Liver (tissue), 9 donors: ENCODE results near the gene DSC1. TPM values are rescaled to one million over a fixed set of nuclear protein-coding genes. Genes with fewer than 3 reads are reported as not detected.

Experiments used
- DNase-seq: peaks from one replicate; pipeline ENCODE4 v3.0.0-alpha.2; 2017; ENCODE audit warnings: low spot score
- H3K27ac ChIP-seq, 2 donors: one replicate each; pipeline ENCODE4 v1.7.0; 2013; ENCODE audit warnings: inconsistent platforms in 2 of 2, low read length in 2 of 2, control low read depth in 1 of 2, low read depth in 1 of 2, mild to moderate bottlenecking in 1 of 2
- H3K27me3 ChIP-seq, 4 donors: one replicate each; pipeline versions ENCODE4 v1.6.1 to v1.7.0; 2013; ENCODE audit warnings: low read length in 3 of 4, inconsistent platforms in 1 of 4, mild to moderate bottlenecking in 1 of 4, moderate library complexity in 1 of 4; ENCODE audit not compliant: control insufficient read depth in 4 of 4, insufficient read depth in 4 of 4
- H3K36me3 ChIP-seq, 4 donors: one replicate each; pipeline versions ENCODE4 v1.6.1 to v1.7.0; 2013; ENCODE audit warnings: low read length in 3 of 4, mild to moderate bottlenecking in 3 of 4, low read depth in 1 of 4, moderate library complexity in 1 of 4; ENCODE audit not compliant: control insufficient read depth in 4 of 4, insufficient read depth in 3 of 4
- H3K4me1 ChIP-seq, 4 donors: one replicate each; pipeline versions ENCODE4 v1.6.1 to v1.7.0; 2013; ENCODE audit warnings: low read length in 3 of 4, mild to moderate bottlenecking in 3 of 4, moderate library complexity in 1 of 4; ENCODE audit not compliant: control insufficient read depth in 4 of 4, insufficient read depth in 4 of 4
- H3K4me3 ChIP-seq, 3 donors: one replicate each; pipeline versions ENCODE4 v1.6.1 to v1.7.0; 2013; ENCODE audit warnings: low read length in 3 of 3, control low read depth in 1 of 3, low read depth in 1 of 3, mild to moderate bottlenecking in 1 of 3
- H3K9ac ChIP-seq, 2 donors: one replicate each; pipeline ENCODE4 v1.7.0; 2013; ENCODE audit warnings: low read length in 2 of 2, mild to moderate bottlenecking in 2 of 2, moderate library complexity in 2 of 2, control low read depth in 1 of 2, low read depth in 1 of 2
- H3K9me3 ChIP-seq, 4 donors: one replicate each; pipeline versions ENCODE4 v1.6.1 to v1.7.0; 2013; ENCODE audit warnings: low read length in 3 of 4; ENCODE audit not compliant: control insufficient read depth in 4 of 4
- ATF3 ChIP-seq: IDR thresholded peaks from 2 replicates; pipeline ENCODE4 v1.6.1; 2016; ENCODE audit warnings: antibody characterized with exemption
- EGR1 ChIP-seq, 2 donors: IDR thresholded peaks; 2 replicates each; pipeline ENCODE4 v1.6.1; 2016 to 2018; ENCODE audit warnings: antibody characterized with exemption in 2 of 2, low read depth in 2 of 2
- FOXA1 ChIP-seq: IDR thresholded peaks from 2 replicates; pipeline ENCODE4 v1.6.1; 2016; ENCODE audit warnings: antibody characterized with exemption
- GABPA ChIP-seq, 2 donors: IDR thresholded peaks in 1 of 2; conservative IDR thresholded peaks in 1 of 2; 2 replicates each; pipeline ENCODE4 v1.6.1; 2016; ENCODE audit warnings: antibody characterized with exemption in 2 of 2, mild to moderate bottlenecking in 1 of 2, moderate library complexity in 1 of 2
- HNF4A ChIP-seq, 2 donors: conservative IDR thresholded peaks; 2 replicates each; pipeline ENCODE4 v1.6.1; 2016; ENCODE audit warnings: antibody characterized with exemption in 2 of 2, mild to moderate bottlenecking in 2 of 2
- HNF4G ChIP-seq: IDR thresholded peaks from 2 replicates; pipeline ENCODE4 v1.6.1; 2016; ENCODE audit warnings: antibody characterized with exemption
- JUND ChIP-seq, 2 donors: IDR thresholded peaks; 2 replicates each; pipeline ENCODE4 v1.6.1; 2016; ENCODE audit warnings: antibody characterized with exemption in 2 of 2
- RAD21 ChIP-seq, 2 donors: IDR thresholded peaks; 2 replicates each; pipeline ENCODE4 v1.6.1; 2016; ENCODE audit warnings: antibody characterized with exemption in 2 of 2, mild to moderate bottlenecking in 2 of 2
- REST ChIP-seq: IDR thresholded peaks from 2 replicates; pipeline ENCODE4 v1.6.1; 2016; ENCODE audit warnings: antibody characterized with exemption, mild to moderate bottlenecking
- TAF1 ChIP-seq: conservative IDR thresholded peaks from 2 replicates; pipeline ENCODE4 v1.6.1; 2016; ENCODE audit warnings: antibody characterized with exemption, mild to moderate bottlenecking
- WGBS: extraction: QIAGEN DNeasy Blood & Tissue Kit; methylation state at CpG from one replicate; pipeline ENCODE4 v1.1.7; 2013; 5-methylcytosine and 5-hydroxymethylcytosine counted together
- polyA plus RNA-seq, 2 donors: library from polyadenylated mRNA; stranded (reverse) in 1 of 2; unstranded in 1 of 2; fragments of 200-250 nt in 1 of 2; fragments of >200 nt in 1 of 2; fragmentation: Nextera tagmentation in 1 of 2; extraction: Ambion mirVana in 1 of 2; gene quantifications; one replicate each; pipeline versions ENCODE4 v1.2.1 to v1.2.3, GENCODE V29; 2013 to 2015
- total RNA-seq, 2 donors: library from RNA; depleted of rRNA; stranded (reverse); fragments of >200 nt; gene quantifications; one replicate each; pipeline ENCODE4 v1.2.3, GENCODE V29; 2014
- donor health status: healthy.
- donor health status: healthy.
- donor health status: healthy.
- donor health status: healthy.
- donor health status: healthy.

DSC1 gene
- total and polyA plus RNA-seq, 4 donors: not detected

GRCh38 chr18:31116853-31117595 is 45.6 kb downstream of the DSC1 start:
- TF ChIP-seq JUND (IDR thresholded peaks at IDR 0.05) (no peak), GABPA (IDR thresholded peaks at IDR 0.05 in 1 of 2, conservative IDR thresholded peaks at IDR 0.05 in 1 of 2) (no peak)
- no peak overlapping the region for H3K27ac ChIP-seq
- WGBS: 83% methylated on average over 2 of the region's 2 CpGs

GRCh38 chr18:31112804-31113203 is 49.9 kb downstream of the DSC1 start:
- no peak overlapping the region for H3K27ac ChIP-seq
- no peaks in the 10 kb centered on the region for H3K9me3 ChIP-seq
- no peaks in the 10 kb centered on the region for H3K4me1 ChIP-seq
- no peaks in the 10 kb centered on the region for H3K27me3 ChIP-seq
- DNase-seq: no peak
- H3K4me3 ChIP-seq: no peak overlapping the region
- H3K9ac ChIP-seq: no peak overlapping the region
- 91% methylated on average over 2 of the region's 2 CpGs for WGBS
- TF ChIP-seq RAD21 (IDR thresholded peaks at IDR 0.05) (no peak), EGR1 (IDR thresholded peaks at IDR 0.05; ENCODE audit: low read depth in 2 of 2) (no peak), FOXA1 (no peak), TAF1 (no peak)
- H3K36me3 ChIP-seq: no peaks in the 10 kb centered on the region

More at GRCh38 chr18:31116853-31117595, 45.6 kb downstream of the DSC1 start:
- H3K27me3 ChIP-seq: no peaks in the 10 kb centered on the region
- no peak overlapping the region for H3K4me3 ChIP-seq
- no peaks in the 10 kb centered on the region for H3K36me3 ChIP-seq
- no peaks in the 10 kb centered on the region for H3K9me3 ChIP-seq
- no peak overlapping the region for H3K9ac ChIP-seq
- no peak for DNase-seq
- no peaks in the 10 kb centered on the region for H3K4me1 ChIP-seq

GRCh38 chr18:31105733-31106132 is 56.9 kb downstream of the DSC1 start:
- Histone ChIP-seq H3K4me3 (no peak overlapping the region), H3K9me3 (no peaks in the 10 kb centered on the region), H3K27ac (no peak overlapping the region), H3K27me3 (no peaks in the 10 kb centered on the region), H3K9ac (no peak overlapping the region), H3K36me3 (no peaks in the 10 kb centered on the region), H3K4me1 (peaks cover 0 to 7% (median 2%) of the 10 kb centered on the region in 4 donors)
- TF ChIP-seq GABPA (IDR thresholded peaks at IDR 0.05 in 1 of 2, conservative IDR thresholded peaks at IDR 0.05 in 1 of 2): no peak
- no peak for TF ChIP-seq HNF4G
- TF ChIP-seq REST: no peak
- TF ChIP-seq ATF3: no peak
- TF ChIP-seq HNF4A (conservative IDR thresholded peaks at IDR 0.05): no peak
- no peak for DNase-seq
- 94% methylated on average over 3 of the region's 3 CpGs for WGBS
